H1 (cell line): ENCODE measurements around the gene HS1BP3. TPM values are rescaled to one million over a fixed set of nuclear protein-coding genes. Genes with fewer than 3 reads are reported as not detected.
A peak's percentile ranks its signal among the peaks of the same experiment; 100 is the strongest.

Experiments
- CTCF ChIA-PET: fragments of 300-600 bp; sonication (Branson Sonifier 250); formaldehyde crosslinking; loops from one replicate; lab custom pipeline; 2021; ENCODE audit not compliant: partially characterized antibody; lab: Charles Lee
- POLR2A ChIA-PET: fragments of 300-600 bp; sonication (Branson Sonifier 250); formaldehyde crosslinking; loops from one replicate; lab custom pipeline; 2021; ENCODE audit warnings: inconsistent platforms; ENCODE audit not compliant: partially characterized antibody; lab: Charles Lee
- DNase-seq, 2 experiments: peaks; one replicate each; pipeline versions ENCODE4 v3.0.0 to v3.0.0-alpha.2; 2010 to 2022; ENCODE audit warnings: low spot score in 2 of 2, low read depth in 1 of 2, mixed read lengths in 1 of 2
- FAIRE-seq: peaks from 2 replicates; lab custom pipeline; 2011; peaks lifted over from hg19 to GRCh38; lab: Jason Lieb, UNC
- H2AFZ ChIP-seq: 2 replicates; pipeline ENCODE4 v1.8.1; 2012; ENCODE audit warnings: low read length, inconsistent platforms
- H2AK5ac ChIP-seq: 2 replicates; pipeline ENCODE4 v1.6.1; 2013; ENCODE audit warnings: low read depth, low read length
- H2BK120ac ChIP-seq: replicated peaks from 2 replicates; pipeline ENCODE3; 2013; ENCODE audit warnings: low read depth, low read length, inconsistent platforms
- H2BK12ac ChIP-seq: 2 replicates; pipeline ENCODE4 v1.6.1; 2013; ENCODE audit warnings: low read depth, low read length
- H2BK15ac ChIP-seq: 2 replicates; pipeline ENCODE4 v1.6.1; 2013; ENCODE audit warnings: low read length
- H2BK20ac ChIP-seq: 2 replicates; pipeline ENCODE4 v1.6.1; 2013; ENCODE audit warnings: low read length
- H2BK5ac ChIP-seq: 2 replicates; pipeline ENCODE4 v1.6.1; 2013; ENCODE audit warnings: low read depth, low read length
- H3K14ac ChIP-seq: 2 replicates; pipeline ENCODE4 v1.6.1; 2013; ENCODE audit warnings: inconsistent platforms; ENCODE audit not compliant: insufficient read length
- H3K18ac ChIP-seq: 2 replicates; pipeline ENCODE4 v1.6.1; 2013; ENCODE audit warnings: low read length; ENCODE audit errors: extremely low read depth
- H3K23ac ChIP-seq: 2 replicates; pipeline ENCODE4 v1.6.1; 2013; ENCODE audit warnings: inconsistent platforms; ENCODE audit not compliant: insufficient read length
- H3K23me2 ChIP-seq: 2 replicates; pipeline ENCODE4 v1.6.1; 2013; ENCODE audit warnings: low read depth, low read length
- H3K27ac ChIP-seq: 2 replicates; pipeline ENCODE4 v1.6.1; 2011; ENCODE audit warnings: low read depth, low read length, inconsistent platforms
- H3K27me3 ChIP-seq, 4 experiments: replicated peaks in 1 of 4; 1 replicate in 1 of 4; 2 replicates in 3 of 4; pipeline versions ENCODE4 v1.6.1 to v1.8.1; 2011 to 2013; ENCODE audit warnings: low read length in 3 of 4, mild to moderate bottlenecking in 3 of 4, inconsistent platforms in 2 of 4, mixed read lengths in 2 of 4, moderate library complexity in 1 of 4; ENCODE audit not compliant: control insufficient read depth in 3 of 4, insufficient read depth in 3 of 4; ENCODE audit errors: extremely low read depth in 1 of 4
- H3K36me3 ChIP-seq, 4 experiments: 2 replicates each; pipeline versions ENCODE4 v1.6.1 to v1.8.1; 2011 to 2013; ENCODE audit warnings: mild to moderate bottlenecking in 4 of 4, low read length in 3 of 4, moderate library complexity in 2 of 4, control low read depth in 1 of 4, inconsistent platforms in 1 of 4; ENCODE audit not compliant: insufficient read depth in 4 of 4, control insufficient read depth in 2 of 4
- H3K4ac ChIP-seq: replicated peaks from 2 replicates; pipeline ENCODE3; 2013; ENCODE audit warnings: low read length, low read depth, mixed read lengths, inconsistent platforms; ENCODE audit not compliant: insufficient read length
- H3K4me1 ChIP-seq, 4 experiments: replicated peaks in 1 of 4; 1 replicate in 1 of 4; 2 replicates in 3 of 4; pipeline versions ENCODE4 v1.6.1 to v1.8.1; 2011 to 2013; ENCODE audit warnings: low read length in 3 of 4, inconsistent platforms in 2 of 4, mixed read lengths in 1 of 4; ENCODE audit not compliant: insufficient read depth in 4 of 4, control insufficient read depth in 3 of 4
- H3K4me2 ChIP-seq, 2 experiments: 2 replicates each; pipeline versions ENCODE4 v1.6.1 to v1.8.1; 2011 to 2013; ENCODE audit warnings: low read depth in 2 of 2, low read length in 2 of 2, control low read depth in 1 of 2, inconsistent platforms in 1 of 2, mild to moderate bottlenecking in 1 of 2; ENCODE audit not compliant: insufficient read depth in 1 of 2
- H3K4me3 ChIP-seq, 4 experiments: fragments of 200-600, 300-600 bp in 1 of 4; sonication (generic), shearing (Covaris generic), sonication (Bioruptor Twin) in 1 of 4; 2 replicates each; pipeline versions ENCODE4 v1.5.1 to v1.8.1; 2011 to 2016; ENCODE audit warnings: low read length in 4 of 4, low read depth in 3 of 4, control low read depth in 2 of 4, inconsistent platforms in 2 of 4, mild to moderate bottlenecking in 2 of 4, mixed read lengths in 1 of 4, moderate library complexity in 1 of 4; ENCODE audit not compliant: insufficient read depth in 2 of 4; ENCODE audit errors: extremely low read depth in 1 of 4
- H3K56ac ChIP-seq: replicated peaks from 2 replicates; pipeline ENCODE3; 2013; ENCODE audit warnings: low read depth, mild to moderate bottlenecking, mixed read lengths, low read length, inconsistent platforms; ENCODE audit not compliant: insufficient read length
- H3K79me1 ChIP-seq: 2 replicates; pipeline ENCODE4 v1.6.1; 2013; ENCODE audit warnings: low read depth, low read length, control low read depth
- H3K79me2 ChIP-seq, 2 experiments: 2 replicates each; pipeline versions ENCODE4 v1.6.1 to v1.8.1; 2012 to 2013; ENCODE audit warnings: low read length in 2 of 2, mild to moderate bottlenecking in 2 of 2, inconsistent platforms in 1 of 2; ENCODE audit not compliant: insufficient read depth in 2 of 2, control insufficient read depth in 1 of 2
- H3K9ac ChIP-seq, 4 experiments: replicated peaks in 1 of 4; 1 replicate in 1 of 4; 2 replicates in 3 of 4; pipeline versions ENCODE4 v1.6.1 to v1.8.1; 2011 to 2013; ENCODE audit warnings: low read depth in 3 of 4, low read length in 3 of 4, control low read depth in 2 of 4, mild to moderate bottlenecking in 2 of 4, moderate library complexity in 2 of 4, inconsistent platforms in 1 of 4; ENCODE audit errors: extremely low read depth in 1 of 4
- H3K9me3 ChIP-seq, 2 experiments: 2 replicates each; pipeline versions ENCODE4 v1.6.1 to v1.8.1; 2012 to 2013; ENCODE audit warnings: mild to moderate bottlenecking in 2 of 2, moderate library complexity in 2 of 2, control low read depth in 1 of 2, inconsistent platforms in 1 of 2, low read depth in 1 of 2, low read length in 1 of 2, mixed read lengths in 1 of 2; ENCODE audit not compliant: insufficient read depth in 2 of 2
- H4K20me1 ChIP-seq, 2 experiments: replicated peaks in 1 of 2; 2 replicates each; pipeline versions ENCODE3 to v1.8.1; 2011 to 2013; ENCODE audit warnings: inconsistent platforms in 2 of 2, low read length in 2 of 2, mild to moderate bottlenecking in 1 of 2; ENCODE audit not compliant: insufficient read depth in 2 of 2, control insufficient read depth in 1 of 2
- H4K5ac ChIP-seq: 2 replicates; pipeline ENCODE4 v1.6.1; 2013; ENCODE audit warnings: low read length, low read depth, mixed read lengths, inconsistent platforms; ENCODE audit not compliant: insufficient read length
- H4K8ac ChIP-seq: 2 replicates; pipeline ENCODE4 v1.8.0; 2013; ENCODE audit warnings: mild to moderate bottlenecking, moderate library complexity, low read length, inconsistent platforms; ENCODE audit not compliant: insufficient read depth; ENCODE audit errors: extremely low read depth
- H4K91ac ChIP-seq: replicated peaks from 2 replicates; pipeline ENCODE3; 2013; ENCODE audit warnings: low read length, mixed read lengths, inconsistent platforms; ENCODE audit not compliant: insufficient read length
- BACH1 ChIP-seq: IDR thresholded peaks from 2 replicates; pipeline ENCODE4 v1.6.1; 2012; ENCODE audit warnings: low read length, improper control_type of control experiment
- HDAC2 ChIP-seq, 2 experiments: fragments of 300-600 bp in 1 of 2; sonication (generic) in 1 of 2; IDR thresholded peaks; 2 replicates each; pipeline ENCODE4 v1.6.1; 2011 to 2012; ENCODE audit warnings: low read depth in 2 of 2, low read length in 2 of 2, mild to moderate bottlenecking in 2 of 2, moderate library complexity in 2 of 2, borderline replicate concordance in 1 of 2, inconsistent platforms in 1 of 2
- KDM4A ChIP-seq: IDR thresholded peaks from one replicate; pipeline ENCODE4 v1.7.1; 2012; ENCODE audit warnings: low read depth, mild to moderate bottlenecking, moderate library complexity, low read length, inconsistent platforms; ENCODE audit not compliant: severe bottlenecking
- POU5F1 ChIP-seq: IDR thresholded peaks from 2 replicates; pipeline ENCODE4 v1.6.1; 2011; ENCODE audit warnings: low read depth, mild to moderate bottlenecking, low read length, moderate library complexity
- RNF2 ChIP-seq: fragments of 200-900, 300-1000 bp; sonication (generic); IDR thresholded peaks from 2 replicates; pipeline ENCODE4 v1.7.1; 2016; ENCODE audit warnings: borderline replicate concordance, low read depth, mild to moderate bottlenecking, antibody characterized with exemption, low read length; ENCODE audit not compliant: poor library complexity, severe bottlenecking; ENCODE audit errors: missing control alignments
- SIN3A ChIP-seq, 2 experiments: IDR thresholded peaks in 1 of 2; conservative IDR thresholded peaks in 1 of 2; 2 replicates each; pipeline ENCODE4 v1.6.1; 2011 to 2012; ENCODE audit warnings: low read length in 2 of 2, improper control_type of control experiment in 1 of 2, low read depth in 1 of 2, mild to moderate bottlenecking in 1 of 2
- SIX5 ChIP-seq: IDR thresholded peaks from 2 replicates; pipeline ENCODE4 v1.6.1; 2011; ENCODE audit warnings: mild to moderate bottlenecking, low read depth, low read length
- SP4 ChIP-seq: IDR thresholded peaks from 2 replicates; pipeline ENCODE4 v1.6.1; 2012; ENCODE audit warnings: low read length, inconsistent platforms
- TAF7 ChIP-seq: optimal IDR thresholded peaks from 2 replicates; pipeline ENCODE3; 2011; ENCODE audit warnings: low read depth, mild to moderate bottlenecking, inconsistent platforms, low read length, moderate library complexity, borderline replicate concordance
- WGBS, 2 experiments: shearing (Covaris generic) in 1 of 2; methylation state at CpG; one replicate each; pipeline versions ENCODE4 v1.1.6 to v1.1.7; 2013 to 2015; ENCODE audit warnings: low lambda C conversion rate in 2 of 2, mixed read lengths in 2 of 2, inconsistent platforms in 1 of 2, low coverage in 1 of 2, missing lambda C conversion rate in 1 of 2; ENCODE audit not compliant: insufficient replicate concordance in 2 of 2, insufficient coverage in 1 of 2, insufficient read length in 1 of 2; ENCODE audit errors: extremely low coverage in 1 of 2, missing lambda C conversion rate in 1 of 2; 5-methylcytosine and 5-hydroxymethylcytosine counted together
- polyA plus RNA-seq, 7 experiments: library from polyadenylated mRNA; depleted of rRNA in 3 of 7; stranded (reverse) in 5 of 7; unstranded in 2 of 7; fragments of >200 nt in 5 of 7; fragments of 200-250 nt in 2 of 7; gene quantifications; 1 replicate in 5 of 7; 2 replicates in 1 of 7; 4 replicates in 1 of 7; pipeline versions ENCODE4 v1.2.1 to v1.2.3, GENCODE V29; 2011 to 2013; ENCODE audit warnings: missing spikeins in 2 of 7, mixed read lengths in 2 of 7
- total RNA-seq: library from RNA; stranded (reverse); fragmentation: NEBNext Ultra II Directional; extraction: Animal tissue kit (Norgen Biotek cat#: 25700); gene quantifications from 2 replicates; pipeline ENCODE4 v1.2.1, GENCODE V29; 2021
- TF ChIP-seq, protein P1 (sequence below): IDR thresholded peaks from 2 replicates; pipeline ENCODE4 v1.6.1; 2012; ENCODE audit warnings: inconsistent platforms

HS1BP3 gene
- total and polyA plus RNA-seq, 2 of the 8 experiments (the other 6 are each of a cell fraction or from before 2014, with no cell fraction given): 11.1 to 11.3 TPM

DNA sequence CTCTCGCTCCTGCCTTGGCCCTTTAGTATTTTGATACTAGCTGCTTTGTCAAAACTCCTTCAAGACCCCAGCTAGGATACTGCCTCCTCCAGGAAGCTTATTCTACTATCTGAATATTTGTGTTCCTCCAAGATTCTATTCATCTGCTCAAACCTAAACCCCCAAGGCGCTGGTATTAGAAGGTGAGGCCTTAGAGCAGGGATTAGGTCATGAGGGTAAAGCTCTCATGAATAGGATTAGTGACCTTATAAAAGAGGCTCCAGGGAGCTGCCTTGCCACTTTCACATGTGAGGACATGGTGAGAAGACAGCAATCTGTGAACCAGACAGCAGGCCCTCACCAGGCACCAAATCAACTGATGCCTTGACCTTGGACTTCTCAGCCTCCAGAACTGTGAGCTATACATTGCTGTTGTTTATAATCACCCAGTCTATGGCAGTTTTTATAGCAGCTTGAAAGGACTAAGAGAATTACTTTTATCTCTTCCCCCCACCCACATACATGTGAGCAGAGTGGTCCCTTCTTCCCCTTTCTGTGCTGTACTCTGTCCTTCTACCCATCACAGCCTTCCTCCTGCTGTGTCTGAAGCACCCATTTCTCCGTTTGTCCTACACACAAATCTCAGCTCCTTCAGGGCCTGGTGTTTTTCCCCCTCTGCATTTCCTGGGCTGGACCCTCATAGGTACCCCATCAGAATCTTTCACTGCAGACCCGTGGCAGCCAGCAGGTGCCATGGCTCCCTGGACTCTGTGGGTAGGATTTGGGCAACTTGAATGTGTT lies 54.5 kb downstream of the HS1BP3 start:
- Histone ChIP-seq H3K23ac (no peak overlapping the region), H2BK12ac (no peak overlapping the region), H3K4me2 (no peak overlapping the region), H2BK20ac (no peak overlapping the region), H4K5ac (no peak overlapping the region), H3K36me3 (no peaks in the 10 kb centered on the region), H3K9me3 (no peaks in the 10 kb centered on the region), H4K91ac (peak overlapping the region; percentile 33), H3K9ac (no peak overlapping the region), H3K23me2 (no peaks in the 10 kb centered on the region), H2BK120ac (no peak overlapping the region), H2AFZ (no peak overlapping the region), H2AK5ac (no peak overlapping the region), H2BK15ac (no peak overlapping the region), H4K20me1 (no peaks in the 10 kb centered on the region), H3K4me1 (peaks cover 4 to 10% (median 5%) of the 10 kb centered on the region in 4 experiments; a peak in 6 of 7 replicates), H2BK5ac (no peak overlapping the region), H3K4ac (no peak overlapping the region), H3K56ac (no peak overlapping the region), H3K79me1 (no peaks in the 10 kb centered on the region), H3K4me3 (no peak overlapping the region), H3K14ac (no peak overlapping the region), H3K79me2 (no peaks in the 10 kb centered on the region), H3K27me3 (peaks cover 0 to 2% (median 0%) of the 10 kb centered on the region in 4 experiments; a peak in 1 of 7 replicates), H3K18ac (no peak overlapping the region), H3K27ac (no peak overlapping the region), H4K8ac (no peak overlapping the region)
- WGBS, 2 experiments: 83% methylated on average over 4 of the region's 4 CpGs; no CpG with 5 or more reads in 1 of the 2 experiments
- POLR2A ChIA-PET: interaction anchor here (0.9 to 3.0 kb wide), 5 partner anchors 9 to 150 kb away, joined by 3 to 16 read pairs (median 5); partner anchors contain the start of gene RHOB
- CTCF ChIA-PET: interaction anchor here (0.6 to 15.2 kb wide), 24 partner anchors 8 to 230 kb away, joined by 3 to 116 read pairs (median 6); no protein-coding TSS in a partner anchor
- no peak for FAIRE-seq
- no peak for DNase-seq
- TF ChIP-seq KDM4A (no peak), SP4 (no peak), RNF2 (no peak), TAF7 (no peak), POU5F1 (no peak), SIN3A (conservative IDR thresholded peaks at IDR 0.05 in 1 of 2, IDR thresholded peaks at IDR 0.05 in 1 of 2; ENCODE audit: low read depth in 1 of 2, low read length in 2 of 2) (no peak), BACH1 (no peak), HDAC2 (IDR thresholded peaks at IDR 0.05; ENCODE audit: borderline replicate concordance in 1 of 2, low read depth in 2 of 2, low read length in 2 of 2) (no peak), SIX5 (no peak)
- TF ChIP-seq, protein P1, sequence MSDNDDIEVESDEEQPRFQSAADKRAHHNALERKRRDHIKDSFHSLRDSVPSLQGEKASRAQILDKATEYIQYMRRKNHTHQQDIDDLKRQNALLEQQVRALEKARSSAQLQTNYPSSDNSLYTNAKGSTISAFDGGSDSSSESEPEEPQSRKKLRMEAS: no peak
